Small intestine (tissue), 7 donors: ENCODE data around the gene UQCRQ. TPM values are rescaled to one million over a fixed set of nuclear protein-coding genes. Genes with fewer than 3 reads are reported as not detected.
"Not testable (repeated sequence)": the region's sequence is repeated elsewhere in the genome, so short reads cannot be mapped to it uniquely, and the experiment has no call there.

Source experiments
- DNase-seq, 2 donors: peaks; one replicate each; pipeline versions ENCODE4 v3.0.0 to v3.0.0-alpha.2; 2013
- FAIRE-seq: peaks from 2 replicates; lab custom pipeline; 2012; peaks lifted over from hg19 to GRCh38; lab: Jason Lieb, UNC
- H3K27ac ChIP-seq, 3 donors: one replicate each; pipeline ENCODE4 v1.5.1; 2013; ENCODE audit warnings: low read length in 2 of 3, mild to moderate bottlenecking in 2 of 3, control low read depth in 1 of 3, inconsistent platforms in 1 of 3, low read depth in 1 of 3, moderate library complexity in 1 of 3
- H3K27me3 ChIP-seq, 3 donors: one replicate each; pipeline ENCODE4 v1.6.1; 2013; ENCODE audit warnings: low read length in 3 of 3, inconsistent platforms in 1 of 3; ENCODE audit not compliant: control insufficient read depth in 3 of 3, insufficient read depth in 3 of 3
- H3K36me3 ChIP-seq, 3 donors: one replicate each; pipeline ENCODE4 v1.6.1; 2013; ENCODE audit warnings: low read length in 3 of 3, inconsistent platforms in 1 of 3, low read depth in 1 of 3, mild to moderate bottlenecking in 1 of 3, moderate library complexity in 1 of 3; ENCODE audit not compliant: control insufficient read depth in 3 of 3, insufficient read depth in 2 of 3
- H3K4me1 ChIP-seq, 3 donors: one replicate each; pipeline ENCODE4 v1.6.1; 2013; ENCODE audit warnings: low read length in 2 of 3, inconsistent platforms in 1 of 3, low read depth in 1 of 3, mild to moderate bottlenecking in 1 of 3, moderate library complexity in 1 of 3; ENCODE audit not compliant: control insufficient read depth in 3 of 3, insufficient read depth in 2 of 3
- H3K4me3 ChIP-seq, 3 donors: one replicate each; pipeline ENCODE4 v1.5.1; 2013; ENCODE audit warnings: low read length in 3 of 3, control low read depth in 1 of 3, inconsistent platforms in 1 of 3, low read depth in 1 of 3, mild to moderate bottlenecking in 1 of 3, moderate library complexity in 1 of 3
- H3K9me3 ChIP-seq, 2 donors: one replicate each; pipeline ENCODE4 v1.6.1; 2013; ENCODE audit warnings: low read depth in 1 of 2, low read length in 1 of 2; ENCODE audit not compliant: control insufficient read depth in 2 of 2, insufficient read depth in 1 of 2
- WGBS, 3 donors: extraction: QIAGEN DNeasy Blood & Tissue Kit; methylation state at CpG; one replicate each; pipeline ENCODE4 v1.1.7; 2013; 5-methylcytosine and 5-hydroxymethylcytosine counted together
- polyA plus RNA-seq, 4 donors: library from polyadenylated mRNA; stranded (reverse) in 3 of 4; unstranded in 1 of 4; fragments of 200-250 nt in 3 of 4; fragments of 120-200 nt in 1 of 4; gene quantifications; one replicate each; pipeline versions ENCODE4 v1.2.1 to v1.2.3, GENCODE V29; 2013
- donor health status: healthy with polysubstance abuse.
- donor health status: control.
- donor health status: control.
- donor health status: Bipolar disorder and iron deficiency.
- donor health status: healthy.

UQCRQ gene
- polyA plus RNA-seq, 4 donors, result 225 to 872 (median 544) TPM

GRCh38 chr5:132850066-132850465 lies 16.4 kb upstream of the UQCRQ start:
- H3K27ac ChIP-seq, result peak overlapping the region in 1 of 3 donors; percentile 14
- H3K4me1 ChIP-seq, result peaks cover 0 to 16% (median 0%) of the 10 kb centered on the region in 3 donors
- no peaks in the 10 kb centered on the region for H3K27me3 ChIP-seq
- no peaks in the 10 kb centered on the region for H3K36me3 ChIP-seq
- DNase-seq (no peak), FAIRE-seq (no peak)
- H3K4me3 ChIP-seq, result no peak overlapping the region
- 63 to 73% (median 70%) methylated on average over 2 of the region's 2 CpGs for WGBS, 3 donors
- H3K9me3 ChIP-seq, result no peaks in the 10 kb centered on the region

GRCh38 chr5:132853323-132853722 lies 13.1 kb upstream of the UQCRQ start:
- DNase-seq (no peak), FAIRE-seq (no peak)
- H3K27ac ChIP-seq, result no peak overlapping the region
- H3K36me3 ChIP-seq, result no peaks in the 10 kb centered on the region
- no peak overlapping the region for H3K4me3 ChIP-seq
- H3K4me1 ChIP-seq, result peaks cover 0 to 16% (median 0%) of the 10 kb centered on the region in 3 donors
- 79 to 92% (median 82%) methylated on average over 3 of the region's 3 CpGs for WGBS, 3 donors
- no peaks in the 10 kb centered on the region for H3K27me3 ChIP-seq
- no peaks in the 10 kb centered on the region for H3K9me3 ChIP-seq

GRCh38 chr5:132853790-132854189 lies 12.7 kb upstream of the UQCRQ start:
- no peak overlapping the region for H3K4me3 ChIP-seq
- H3K27ac ChIP-seq, result no peak overlapping the region

GRCh38 chr5:132854301-132854700 lies 12.1 kb upstream of the UQCRQ start:
- FAIRE-seq, result no peak
- peaks cover 0 to 7% (median 0%) of the 10 kb centered on the region in 3 donors for H3K4me1 ChIP-seq
- no peak for DNase-seq
- H3K4me3 ChIP-seq, result no peak overlapping the region
- WGBS, 3 donors, result 25 to 29% (median 29%) methylated on average over 3 of the region's 3 CpGs
- H3K9me3 ChIP-seq, result no peaks in the 10 kb centered on the region
- no peak overlapping the region for H3K27ac ChIP-seq
- no peaks in the 10 kb centered on the region for H3K27me3 ChIP-seq
- no peaks in the 10 kb centered on the region for H3K36me3 ChIP-seq

More at GRCh38 chr5:132853790-132854189, 12.7 kb upstream of the UQCRQ start:
- H3K36me3 ChIP-seq, result no peaks in the 10 kb centered on the region
- peaks cover 0 to 12% (median 0%) of the 10 kb centered on the region in 3 donors for H3K4me1 ChIP-seq
- no peaks in the 10 kb centered on the region for H3K27me3 ChIP-seq
- peak; percentile 59 for FAIRE-seq
- no peaks in the 10 kb centered on the region for H3K9me3 ChIP-seq
- DNase-seq, result no peak
- 27 to 50% (median 44%) methylated on average over 1 of the region's 1 CpG for WGBS, 3 donors

- WGBS, 3 donors, result 95 to 98% (median 97%) methylated on average over 5 of the region's 5 CpGs
- H3K36me3 ChIP-seq, H3K27ac ChIP-seq, H3K4me1 ChIP-seq, FAIRE-seq, H3K4me3 ChIP-seq, DNase-seq, H3K9me3 ChIP-seq, H3K27me3 ChIP-seq: not testable (repeated sequence)
These were observed 11.4 kb upstream of the UQCRQ start for GRCh38 chr5:132854992-132855391.

GRCh38 chr5:132856011-132856410 lies 10.4 kb upstream of the UQCRQ start:
- Histone ChIP-seq H3K4me1 (peaks cover 0 to 2% (median 0%) of the 10 kb centered on the region in 3 donors), H3K36me3 (no peaks in the 10 kb centered on the region), H3K27ac (no peak overlapping the region), H3K27me3 (no peaks in the 10 kb centered on the region), H3K9me3 (no peaks in the 10 kb centered on the region), H3K4me3 (no peak overlapping the region)
- DNase-seq (no peak), FAIRE-seq (no peak)
- WGBS, 3 donors, result 83 to 96% (median 85%) methylated on average over 3 of the region's 3 CpGs

- Histone ChIP-seq H3K27ac (no peak overlapping the region), H3K4me1 (peaks cover 0 to 15% (median 0%) of the 10 kb centered on the region in 3 donors), H3K9me3 (no peaks in the 10 kb centered on the region), H3K36me3 (no peaks in the 10 kb centered on the region), H3K4me3 (no peak overlapping the region), H3K27me3 (no peaks in the 10 kb centered on the region)
- no peak for DNase-seq
- FAIRE-seq, result no peak
- 72 to 91% (median 84%) methylated on average over 2 of the region's 2 CpGs for WGBS, 3 donors
These were observed 6.5 kb upstream of the UQCRQ start for GRCh38 chr5:132859889-132860437.

- Histone ChIP-seq H3K27ac (no peak overlapping the region), H3K27me3 (no peaks in the 10 kb centered on the region), H3K4me3 (no peak overlapping the region), H3K4me1 (peaks cover 0 to 17% (median 0%) of the 10 kb centered on the region in 3 donors), H3K9me3 (no peaks in the 10 kb centered on the region), H3K36me3 (no peaks in the 10 kb centered on the region)
- DNase-seq (no peak), FAIRE-seq (no peak)
- 74 to 85% (median 75%) methylated on average over 5 of the region's 5 CpGs for WGBS, 3 donors
These were observed 5.7 kb upstream of the UQCRQ start for GRCh38 chr5:132860742-132861141.
